ENCODE measurements around the gene PRKAG2.
"Not testable (repeated sequence)": the region's sequence is repeated elsewhere in the genome, so short reads cannot be mapped to it uniquely, and the experiment has no call there.

PRKAG2 gene

GRCh38 chr7:151758622-151759540 lies 118.0 kb downstream of the PRKAG2 start:
- no peak for DNase-seq

DNA sequence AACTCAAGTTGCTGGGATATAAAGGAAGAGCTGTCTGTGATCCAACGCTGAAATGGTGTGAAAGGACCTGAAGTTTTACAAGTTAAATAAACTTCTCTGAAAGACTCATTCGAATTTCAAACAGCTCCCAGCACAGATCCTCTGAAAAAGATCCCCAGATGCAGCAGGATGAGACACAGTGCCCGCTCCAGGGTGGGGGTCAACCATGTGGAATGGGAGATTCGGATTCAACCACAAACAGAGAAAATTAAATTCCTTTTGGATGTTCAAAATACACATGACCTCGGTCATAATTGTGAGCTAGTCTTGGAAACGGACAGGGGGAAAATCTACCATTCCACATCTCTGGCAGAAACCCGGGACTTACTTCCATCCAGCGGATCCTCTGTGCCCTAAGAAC lies 119.6 kb downstream of the PRKAG2 start:
- DNase-seq: no peak

DNA sequence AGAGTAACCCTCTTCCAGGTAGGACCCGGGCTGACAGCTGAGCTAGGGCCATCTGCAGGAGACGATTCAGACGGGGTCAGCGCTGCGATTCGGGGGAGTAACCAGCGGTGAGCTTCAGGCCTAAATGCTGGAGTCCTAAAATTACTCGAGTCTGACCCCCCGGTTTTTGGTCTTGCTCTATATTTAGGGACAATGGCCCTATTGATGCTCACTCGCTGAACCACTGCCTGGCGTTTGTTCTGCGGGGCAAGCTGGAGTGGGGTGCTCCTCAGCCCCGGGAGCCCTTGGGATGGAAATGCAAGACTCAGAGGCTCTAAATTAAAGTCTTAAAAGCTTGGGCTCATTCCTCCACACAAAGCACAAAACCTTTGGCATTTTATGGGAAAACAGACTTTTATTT lies 120.0 kb downstream of the PRKAG2 start:
- no peak for DNase-seq

GRCh38 chr7:151756076-151756731 lies 120.7 kb downstream of the PRKAG2 start:
- DNase-seq: peak; percentile 12

DNA sequence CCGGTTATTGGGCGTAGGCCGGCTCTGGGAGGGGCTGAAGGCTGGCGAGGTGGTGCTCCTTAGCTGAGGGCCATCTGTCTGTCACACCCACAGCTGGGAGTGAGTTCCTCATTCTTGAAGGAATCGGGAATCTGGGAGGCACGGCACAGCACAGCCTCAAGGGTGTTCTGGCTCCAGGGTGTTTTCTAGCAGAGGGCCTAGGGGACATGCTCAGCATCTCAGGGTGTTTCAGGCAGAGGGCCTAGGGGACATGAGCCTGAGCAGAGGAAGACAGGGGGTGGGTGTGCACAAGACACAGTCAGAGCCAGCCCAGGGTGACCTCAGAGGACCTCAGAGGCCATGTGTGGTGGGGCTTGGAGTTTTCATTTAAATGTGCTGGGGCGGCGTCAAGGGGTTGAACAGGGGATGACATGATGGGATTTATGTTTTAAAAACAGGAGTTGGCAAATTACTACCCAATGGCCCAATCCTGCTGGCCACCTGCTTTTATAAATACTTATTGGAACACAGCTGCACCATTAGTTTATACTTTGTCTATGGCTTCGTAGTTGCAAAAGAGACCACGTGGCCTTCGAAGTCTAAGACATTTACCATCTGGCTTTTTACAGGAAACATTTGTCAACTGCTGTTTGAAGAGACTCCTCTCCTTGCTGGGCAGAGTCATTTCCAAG lies 121.6 kb downstream of the PRKAG2 start:
- DNase-seq: no peak

DNA sequence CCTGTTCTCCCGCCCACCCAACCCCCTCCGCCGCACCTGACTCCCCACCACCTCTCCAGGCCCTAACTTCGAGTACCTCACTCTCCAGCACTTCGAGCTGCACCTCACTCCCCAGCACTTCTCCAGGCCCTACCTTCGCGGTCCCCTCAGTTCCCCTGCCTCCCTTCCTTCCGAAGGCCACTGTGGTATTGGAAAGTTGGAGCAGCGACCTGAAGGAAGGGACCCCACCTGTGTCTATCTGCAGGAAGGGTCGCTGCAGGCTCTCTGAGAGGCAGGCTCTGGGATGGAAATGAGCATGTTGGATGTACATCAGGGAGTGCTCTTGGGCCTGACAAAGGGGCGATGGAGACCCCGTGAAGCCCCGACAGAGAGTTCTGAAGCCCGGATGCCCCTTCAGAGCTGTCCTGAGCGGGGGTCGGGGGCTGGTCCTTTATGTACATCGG lies 122.2 kb downstream of the PRKAG2 start:
- DNase-seq: no peak

DNA sequence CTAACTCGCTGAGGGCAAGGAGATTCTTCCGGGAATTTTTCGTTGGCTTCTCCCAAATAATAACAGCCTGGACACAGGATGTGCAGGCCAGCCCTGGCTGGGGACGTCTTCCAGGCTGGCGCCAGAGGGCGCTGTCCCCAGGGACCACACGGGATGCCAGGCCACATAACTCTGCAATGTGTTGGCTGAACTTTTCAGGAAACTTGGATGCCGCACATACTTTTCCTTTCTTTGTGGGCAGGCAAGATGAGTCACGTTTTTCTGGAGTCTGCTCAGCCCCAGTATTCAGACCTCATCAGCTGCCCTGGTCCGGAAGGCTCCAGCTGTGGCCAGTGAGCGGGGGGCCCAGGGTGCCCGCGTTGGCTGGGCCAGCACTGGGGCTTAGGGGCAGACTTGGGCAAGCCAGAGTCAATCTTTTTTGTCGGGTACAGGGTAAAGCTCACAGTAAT lies 122.7 kb downstream of the PRKAG2 start:
- peak; percentile 87 for DNase-seq

DNA sequence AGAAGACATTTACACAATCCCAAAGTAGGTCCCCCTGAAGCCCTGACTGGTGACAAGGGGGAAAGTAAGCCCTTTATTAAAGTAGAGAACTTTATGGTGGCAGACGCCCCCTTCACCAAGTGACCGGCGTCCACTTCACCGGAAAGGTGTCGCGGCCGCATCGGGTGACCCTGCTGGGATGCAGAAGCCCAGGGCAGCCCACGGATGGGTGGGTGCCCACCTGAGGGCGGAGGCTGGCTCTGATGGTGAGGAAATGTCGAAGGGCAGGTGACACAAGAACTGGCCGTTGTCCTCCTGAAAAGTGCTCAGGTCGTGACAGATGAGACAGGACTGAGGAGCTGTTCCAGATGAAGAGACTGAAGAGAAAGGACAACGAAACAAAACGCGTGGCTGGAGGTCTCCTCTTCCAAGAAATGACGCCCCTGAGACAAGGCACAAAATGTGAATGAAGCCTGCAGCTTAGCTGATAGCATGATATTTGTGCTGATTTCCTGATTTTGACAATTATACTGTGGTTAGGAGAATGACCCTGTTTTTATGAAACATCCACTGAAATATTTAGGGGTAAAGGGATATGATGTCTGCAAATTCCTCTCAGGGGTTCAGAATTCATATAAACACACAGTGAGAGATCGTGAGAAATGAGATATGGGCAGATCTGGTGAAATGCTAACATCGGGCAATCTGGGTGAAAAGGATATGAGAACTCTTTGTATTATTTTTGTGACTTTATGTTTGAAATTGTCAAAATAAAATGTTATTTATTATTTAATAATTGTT lies 123.9 kb downstream of the PRKAG2 start:
- DNase-seq: no peak

- DNase-seq: no peak
Observed at GRCh38 chr7:151752037-151752436, 124.9 kb downstream of the PRKAG2 start.

DNA sequence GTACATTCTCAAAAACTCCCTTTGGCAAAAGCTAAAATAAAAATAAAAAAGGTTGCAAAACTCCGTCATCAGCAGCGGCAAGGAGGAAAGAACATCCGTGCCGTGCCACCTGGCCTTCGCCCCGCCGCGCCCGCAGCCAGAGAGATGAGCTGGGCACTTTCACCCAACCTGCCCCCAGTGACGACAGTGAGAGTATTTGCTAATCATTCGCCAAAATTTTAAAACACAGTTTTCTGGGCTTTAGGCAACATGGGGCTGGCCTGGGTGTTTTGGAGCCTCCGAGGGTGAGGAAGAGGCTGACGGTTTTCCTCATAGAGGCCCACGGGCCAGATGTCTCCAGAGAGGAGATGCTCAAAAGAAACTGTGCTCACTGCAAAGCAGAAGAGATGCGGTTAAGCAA lies 128.2 kb downstream of the PRKAG2 start:
- DNase-seq: no peak

DNA sequence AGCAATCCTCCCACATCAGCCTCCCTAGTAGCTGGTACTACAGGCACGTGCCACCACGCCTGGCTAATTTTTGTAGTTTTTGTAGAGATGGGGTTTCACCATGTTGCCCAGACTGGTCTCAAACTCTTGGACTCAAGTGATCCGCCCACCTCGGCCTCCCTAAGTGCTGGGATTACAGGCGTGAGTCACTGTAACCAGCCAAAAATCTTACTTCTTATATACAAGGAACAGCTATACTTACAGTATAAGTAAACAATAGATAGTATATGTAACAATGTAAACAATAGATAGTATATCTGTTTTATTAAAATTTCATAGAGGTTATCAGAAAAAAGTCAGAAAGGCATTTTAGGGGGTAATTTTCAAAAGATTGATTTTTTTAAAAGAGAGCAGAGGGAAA lies 128.9 kb downstream of the PRKAG2 start:
- DNase-seq: not testable (repeated sequence)

DNA sequence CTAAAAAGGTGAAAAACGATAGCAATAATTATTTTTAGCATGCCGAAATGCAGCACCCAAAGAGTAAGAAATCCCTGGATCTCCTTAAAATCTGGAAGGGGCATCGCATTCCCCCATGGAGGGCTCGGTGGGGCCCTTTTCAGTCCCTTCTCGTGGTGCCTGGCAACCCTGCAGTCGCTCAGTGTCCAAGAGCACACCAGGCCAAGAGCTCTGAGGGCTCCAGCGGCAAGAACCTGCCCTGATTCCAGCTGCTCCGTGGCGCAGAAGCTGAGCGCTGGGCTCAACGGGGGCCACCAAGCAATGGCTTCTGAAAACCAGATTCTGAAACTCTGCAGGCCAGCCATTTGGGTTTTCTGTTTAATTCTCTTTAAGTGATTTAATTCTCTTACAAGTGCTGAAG lies 131.2 kb downstream of the PRKAG2 start:
- DNase-seq: no peak

DNA sequence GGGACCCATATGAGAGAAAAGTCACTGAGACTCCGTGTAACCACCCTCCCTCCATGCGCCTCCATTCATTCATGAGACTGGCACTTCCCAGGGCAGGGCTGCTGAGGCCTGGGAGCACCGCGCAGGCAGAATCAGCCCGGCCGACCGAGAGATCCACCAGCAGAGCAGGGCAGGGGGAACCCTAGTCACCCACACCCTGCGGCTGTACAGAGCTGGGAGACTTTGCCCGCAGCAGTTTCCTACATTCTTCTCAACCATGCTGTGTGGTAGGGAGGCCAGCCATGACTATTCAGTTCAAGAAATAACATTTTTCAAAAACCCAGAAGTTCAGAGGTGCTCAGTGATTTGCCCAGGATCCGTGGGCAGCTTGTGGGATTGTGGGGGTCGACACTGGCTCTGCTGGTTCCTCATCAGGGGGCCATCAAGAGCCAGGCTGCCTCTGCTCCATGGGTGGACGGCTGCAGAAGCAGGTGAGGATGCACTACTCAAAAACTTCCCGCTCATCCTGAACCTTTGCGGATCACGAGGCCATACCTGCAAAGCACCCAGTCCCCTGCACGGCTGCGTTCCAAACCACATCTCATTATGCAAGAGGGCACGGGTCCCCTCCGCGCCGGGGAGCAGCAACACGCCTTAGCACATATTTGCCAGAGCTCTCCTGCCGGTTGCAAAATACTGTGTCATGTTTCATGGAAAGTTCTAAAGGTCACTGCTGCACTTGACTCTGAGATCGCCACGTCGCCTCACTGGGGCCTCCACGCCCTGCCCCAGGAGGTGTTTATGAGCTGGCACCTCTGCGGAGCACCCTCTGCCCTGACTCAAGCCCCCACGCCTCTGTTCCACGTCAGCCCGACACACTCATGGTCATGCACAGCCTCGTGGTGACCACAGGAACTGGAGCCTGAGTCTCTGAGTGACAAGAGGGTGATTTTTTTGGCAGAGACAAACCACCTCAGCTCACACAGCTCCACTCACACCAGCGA lies 132.0 kb downstream of the PRKAG2 start:
- no peak for DNase-seq

DNA sequence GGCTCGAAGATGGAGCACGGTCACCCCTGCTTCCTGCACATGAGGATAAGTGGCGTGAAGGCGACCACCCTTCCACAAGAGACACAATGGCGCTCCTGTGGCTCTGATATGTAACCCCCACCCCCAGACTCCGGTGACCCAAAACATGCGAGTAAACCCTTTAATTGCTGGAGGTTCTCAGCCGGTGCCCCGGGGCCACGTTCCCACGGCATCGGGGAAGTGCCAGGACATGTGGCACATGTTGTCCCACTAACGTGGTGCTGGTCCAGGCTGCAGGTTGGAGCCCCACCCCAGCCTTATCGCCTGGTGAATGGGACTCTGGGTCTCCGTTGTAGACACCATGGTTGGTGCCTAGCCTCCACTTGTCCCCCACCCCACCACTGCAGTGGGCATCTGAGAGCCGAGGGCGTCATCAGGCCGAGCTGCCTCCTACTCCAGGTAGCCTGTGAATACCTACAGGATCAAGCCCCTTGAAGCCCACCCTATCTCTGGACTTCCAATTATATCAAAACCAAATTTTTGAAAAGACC lies 132.8 kb downstream of the PRKAG2 start:
- no peak for DNase-seq

GRCh38 chr7:151743481-151743983 lies 133.4 kb downstream of the PRKAG2 start:
- DNase-seq: no peak

DNA sequence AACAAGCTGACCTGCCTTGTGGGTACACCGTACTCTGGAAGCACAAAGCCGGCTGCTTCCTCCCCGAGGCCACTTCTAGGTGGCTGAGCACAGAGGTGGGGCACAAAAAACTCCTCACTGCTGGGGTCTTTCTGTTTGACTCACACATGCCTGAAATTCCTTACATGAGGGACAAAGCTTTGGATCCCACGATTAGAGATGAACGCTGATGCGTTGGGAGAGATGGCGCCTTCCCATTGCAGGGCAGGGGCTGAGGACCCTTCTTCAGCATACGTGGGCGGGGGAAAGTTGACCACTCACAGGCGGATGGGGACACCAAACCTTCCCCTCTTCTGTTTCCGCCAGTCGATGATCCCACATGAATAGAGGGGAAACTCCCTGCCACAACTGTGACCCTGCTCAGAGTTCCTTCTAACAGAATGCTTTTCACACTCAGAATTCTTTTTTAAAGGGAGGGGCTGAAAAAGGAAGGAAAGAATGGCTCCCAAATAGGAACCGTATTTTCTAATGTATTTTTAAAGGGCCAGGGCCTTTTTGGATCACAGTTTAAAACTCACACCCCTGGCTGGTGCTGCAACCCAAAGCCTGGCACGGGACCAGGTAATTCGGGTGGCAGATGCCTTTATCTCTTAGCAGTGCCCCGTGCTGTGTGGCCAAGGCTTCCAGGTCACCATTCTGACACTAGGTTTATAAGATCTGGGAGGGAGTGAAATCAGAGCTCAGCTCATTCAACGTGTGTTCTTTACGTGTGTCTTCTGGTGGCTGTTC lies 134.0 kb downstream of the PRKAG2 start:
- no peak for DNase-seq

GRCh38 chr7:151741585-151741984 lies 135.3 kb downstream of the PRKAG2 start:
- DNase-seq: no peak

DNA sequence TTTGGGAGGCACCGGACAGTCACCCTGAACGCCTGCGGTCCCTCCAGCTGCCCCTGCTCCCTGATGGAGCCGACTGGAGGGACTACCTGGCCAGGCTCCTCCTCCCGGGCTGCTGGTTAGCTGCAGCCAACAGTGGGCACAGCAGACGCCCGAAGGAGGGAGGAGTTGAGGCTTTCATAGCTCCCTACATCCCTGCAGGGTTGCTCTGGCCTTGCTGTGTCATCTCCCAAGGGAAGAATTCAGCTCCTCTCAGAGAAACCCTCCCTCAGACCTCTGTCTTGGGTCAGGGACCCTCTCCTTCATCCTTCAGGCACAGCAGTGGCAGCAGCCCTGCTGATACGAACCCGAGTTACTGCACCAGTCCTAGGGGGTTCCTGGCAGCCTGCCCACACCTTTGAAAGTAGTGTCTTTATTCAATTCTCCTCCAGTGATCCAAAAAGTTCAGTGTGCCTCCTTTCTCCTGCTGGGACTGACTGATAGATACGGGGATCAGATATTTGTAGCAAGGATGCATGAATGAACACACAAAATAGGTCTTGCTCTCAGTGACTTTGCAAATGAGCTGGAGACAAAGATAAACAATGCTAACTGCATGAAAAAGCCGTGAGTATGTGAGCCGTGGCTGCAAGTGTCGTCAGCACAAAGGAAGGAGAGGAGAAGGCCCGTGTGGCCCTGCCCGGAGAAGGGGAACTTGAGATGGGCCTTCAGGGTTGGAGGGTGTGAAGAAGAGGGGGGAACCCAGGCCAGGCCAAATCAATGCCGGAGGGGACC lies 136.6 kb downstream of the PRKAG2 start:
- DNase-seq: no peak

DNA sequence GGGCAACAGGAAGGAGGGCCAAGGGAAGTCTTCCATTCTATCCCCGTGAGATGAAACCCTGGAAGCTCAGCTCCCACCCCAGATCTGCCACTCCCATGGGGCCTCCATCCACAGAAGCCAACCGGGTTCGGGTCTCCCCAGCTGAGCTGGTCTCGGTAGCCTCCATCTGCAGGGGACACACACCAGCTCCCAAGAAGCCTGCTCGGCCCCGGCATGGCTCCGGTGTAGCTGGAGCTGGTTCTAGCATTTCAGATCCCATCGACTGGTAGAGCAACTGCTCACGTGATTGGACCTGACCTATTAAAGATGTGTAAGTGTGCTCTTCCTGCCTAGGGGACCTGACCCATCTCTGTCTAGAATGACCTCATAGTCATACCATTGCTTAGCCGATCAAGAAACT lies 138.0 kb downstream of the PRKAG2 start:
- DNase-seq: no peak
